ENCODE data around the gene NUMBL.

DNA sequence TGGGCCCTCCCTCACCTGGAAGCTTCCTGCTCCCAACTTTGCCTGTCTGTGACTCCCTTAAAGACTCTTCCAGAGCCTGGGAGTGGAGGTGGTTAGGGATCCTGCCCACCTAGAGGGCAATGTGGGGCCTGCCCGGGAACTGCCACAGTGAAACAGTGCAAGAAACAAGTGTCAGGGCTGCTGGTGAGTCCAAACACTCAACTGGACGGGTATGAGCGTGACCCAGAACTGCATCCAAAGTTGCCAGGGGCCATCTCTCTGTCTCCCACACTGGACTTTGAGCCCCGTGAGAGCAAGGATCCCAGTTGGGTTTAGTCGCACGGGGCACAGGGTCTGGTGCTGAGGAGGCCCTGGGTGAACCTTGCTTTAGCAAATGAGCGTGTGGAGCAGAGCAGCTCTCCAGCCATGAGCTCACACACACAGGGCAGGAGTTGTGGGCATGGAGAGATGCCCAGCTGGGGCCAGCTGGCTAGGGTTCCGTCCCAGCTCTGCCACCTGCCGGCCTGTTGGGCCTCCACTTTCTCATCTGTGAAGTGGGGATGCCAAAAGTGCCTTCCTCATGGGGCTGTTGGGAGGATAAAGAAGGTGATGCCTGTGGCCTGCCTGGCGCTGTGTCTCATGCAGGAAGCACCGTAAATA is 2.8 kb upstream of the NUMBL start:
- TF ChIP-seq, protein P1, sequence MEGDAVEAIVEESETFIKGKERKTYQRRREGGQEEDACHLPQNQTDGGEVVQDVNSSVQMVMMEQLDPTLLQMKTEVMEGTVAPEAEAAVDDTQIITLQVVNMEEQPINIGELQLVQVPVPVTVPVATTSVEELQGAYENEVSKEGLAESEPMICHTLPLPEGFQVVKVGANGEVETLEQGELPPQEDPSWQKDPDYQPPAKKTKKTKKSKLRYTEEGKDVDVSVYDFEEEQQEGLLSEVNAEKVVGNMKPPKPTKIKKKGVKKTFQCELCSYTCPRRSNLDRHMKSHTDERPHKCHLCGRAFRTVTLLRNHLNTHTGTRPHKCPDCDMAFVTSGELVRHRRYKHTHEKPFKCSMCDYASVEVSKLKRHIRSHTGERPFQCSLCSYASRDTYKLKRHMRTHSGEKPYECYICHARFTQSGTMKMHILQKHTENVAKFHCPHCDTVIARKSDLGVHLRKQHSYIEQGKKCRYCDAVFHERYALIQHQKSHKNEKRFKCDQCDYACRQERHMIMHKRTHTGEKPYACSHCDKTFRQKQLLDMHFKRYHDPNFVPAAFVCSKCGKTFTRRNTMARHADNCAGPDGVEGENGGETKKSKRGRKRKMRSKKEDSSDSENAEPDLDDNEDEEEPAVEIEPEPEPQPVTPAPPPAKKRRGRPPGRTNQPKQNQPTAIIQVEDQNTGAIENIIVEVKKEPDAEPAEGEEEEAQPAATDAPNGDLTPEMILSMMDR (IDR thresholded peaks at IDR 0.05), result no peak
- no peak for TF ChIP-seq POLR2A (IDR thresholded peaks at IDR 0.05)

Data from heart left ventricle (tissue), 13 donors.